Measurements from ENCODE around the gene GABRA5.

Gene GABRA5

DNA sequence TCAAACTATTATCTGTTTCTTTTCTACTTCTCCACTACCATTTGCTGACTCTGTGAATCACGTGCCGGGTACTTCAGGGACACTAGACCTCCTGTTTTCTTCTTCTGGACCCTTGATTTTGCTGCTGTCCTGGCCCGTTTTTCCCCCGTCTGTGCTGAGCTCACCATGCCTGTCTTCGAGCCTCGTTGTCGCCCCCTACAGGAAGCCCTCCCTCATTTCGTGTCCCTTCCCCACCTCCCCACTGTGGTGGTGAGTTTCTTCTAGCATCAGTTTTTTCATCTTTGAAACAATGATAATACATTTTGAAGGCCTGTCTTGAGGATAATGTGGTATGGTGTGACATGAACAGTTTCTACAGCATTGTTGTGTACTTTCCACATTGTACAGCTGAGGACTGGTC is 117.0 kb downstream of the GABRA5 start:
- no peak for TF ChIP-seq CTCF (IDR thresholded peaks at IDR 0.05; ENCODE audit: borderline replicate concordance, insufficient read depth, low read depth, low read length)
- no peak overlapping the region for H3K4me3 ChIP-seq (ENCODE audit: low read depth, low read length)

GRCh38 chr15:26985050-26985449 is 118.2 kb downstream of the GABRA5 start:
- no peak overlapping the region for H3K4me3 ChIP-seq (ENCODE audit: low read depth, low read length)
- no peak for TF ChIP-seq CTCF (IDR thresholded peaks at IDR 0.05; ENCODE audit: borderline replicate concordance, insufficient read depth, low read depth, low read length)

DNA sequence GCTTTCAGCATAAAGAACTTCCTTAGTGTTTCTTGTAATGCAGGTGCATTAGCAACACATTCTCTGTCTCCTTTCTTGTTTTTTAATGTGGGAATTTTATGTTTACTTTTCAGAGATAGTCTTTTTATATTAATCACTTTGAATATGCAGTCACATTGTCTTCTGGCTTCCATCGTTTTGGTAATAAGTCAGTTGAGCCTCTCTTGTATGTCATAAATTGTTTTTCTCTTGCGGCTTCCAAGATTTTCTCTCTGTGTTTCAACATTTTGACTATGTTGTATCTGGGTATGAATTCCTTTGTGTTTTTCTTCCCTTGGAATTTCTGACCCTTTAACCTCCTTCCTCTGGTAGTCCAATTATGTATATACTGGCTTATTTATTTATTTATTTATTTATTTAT is 129.4 kb downstream of the GABRA5 start:
- H3K4me3 ChIP-seq (ENCODE audit: low read depth, low read length), result no peak overlapping the region
- no peak for TF ChIP-seq CTCF (IDR thresholded peaks at IDR 0.05; ENCODE audit: borderline replicate concordance, insufficient read depth, low read depth, low read length)
